Measurements from ENCODE around the gene DDR1.

DNA sequence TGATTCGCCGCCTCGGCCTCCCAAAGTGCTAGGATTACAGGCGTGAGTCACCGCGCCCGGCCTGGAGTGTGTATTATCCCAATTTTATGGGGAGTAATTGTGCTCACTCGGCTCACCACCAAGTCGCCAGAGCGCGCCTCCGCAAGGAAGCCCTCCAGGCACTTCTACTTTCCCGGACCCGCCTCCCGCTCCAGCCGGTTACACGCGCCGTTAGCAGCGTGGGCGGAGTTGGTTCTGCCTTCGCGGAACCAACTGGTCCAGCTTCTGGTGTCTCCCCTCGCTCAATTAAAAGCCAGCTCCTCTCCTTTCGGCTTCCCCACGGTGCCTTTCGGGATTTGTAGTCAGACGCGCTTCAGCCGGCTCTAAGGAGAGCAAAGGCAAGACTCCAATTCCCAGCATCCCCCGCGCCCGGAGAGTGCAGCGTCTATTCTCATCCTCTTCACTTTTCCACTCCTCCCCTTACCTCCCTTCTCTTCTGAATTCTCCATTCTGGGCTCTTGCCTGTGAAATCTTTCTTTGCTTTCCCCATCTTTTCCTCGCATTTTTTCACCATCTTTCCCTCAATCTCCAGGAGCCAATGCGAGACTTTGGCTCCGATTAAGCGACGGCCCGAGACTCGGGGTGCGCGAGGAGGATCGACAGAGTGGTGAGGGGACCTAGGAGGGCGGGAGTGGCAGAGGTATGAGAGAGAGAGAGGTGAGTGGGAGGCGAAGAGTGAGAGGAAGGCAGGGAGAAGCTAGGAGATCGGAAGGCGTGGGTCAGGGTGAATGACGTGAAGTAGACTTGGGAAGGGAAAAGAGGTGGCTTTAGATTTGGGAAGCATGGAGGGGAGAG is 23.7 kb downstream of the DDR1 start, which contains the start of gene GTF2H4:
- TF ChIP-seq EZH2 (IDR thresholded peaks at IDR 0.05; ENCODE audit: low read length, unreplicated experiment) (no peak), CTCF (conservative IDR thresholded peaks at IDR 0.05; ENCODE audit: low read depth, low read length) (no peak), EZH2phosphoT487 (IDR thresholded peaks at IDR 0.05; ENCODE audit: borderline replicate concordance, low read length) (no peak)

Measured in PC-3 (cell line).